DMS53 treated with DMSO at 0.1 percent for 48 hours (cell line): Measurements from ENCODE around the gene TNRC6C.
"Not testable (repeated sequence)": the region's sequence is repeated elsewhere in the genome, so short reads cannot be mapped to it uniquely, and the experiment has no call there.

Source experiments
- DNase-seq: peaks from one replicate; lab custom pipeline; 2025; ENCODE audit not compliant: unreplicated experiment; lab: John Stamatoyannopoulos, UW

Gene TNRC6C

DNA sequence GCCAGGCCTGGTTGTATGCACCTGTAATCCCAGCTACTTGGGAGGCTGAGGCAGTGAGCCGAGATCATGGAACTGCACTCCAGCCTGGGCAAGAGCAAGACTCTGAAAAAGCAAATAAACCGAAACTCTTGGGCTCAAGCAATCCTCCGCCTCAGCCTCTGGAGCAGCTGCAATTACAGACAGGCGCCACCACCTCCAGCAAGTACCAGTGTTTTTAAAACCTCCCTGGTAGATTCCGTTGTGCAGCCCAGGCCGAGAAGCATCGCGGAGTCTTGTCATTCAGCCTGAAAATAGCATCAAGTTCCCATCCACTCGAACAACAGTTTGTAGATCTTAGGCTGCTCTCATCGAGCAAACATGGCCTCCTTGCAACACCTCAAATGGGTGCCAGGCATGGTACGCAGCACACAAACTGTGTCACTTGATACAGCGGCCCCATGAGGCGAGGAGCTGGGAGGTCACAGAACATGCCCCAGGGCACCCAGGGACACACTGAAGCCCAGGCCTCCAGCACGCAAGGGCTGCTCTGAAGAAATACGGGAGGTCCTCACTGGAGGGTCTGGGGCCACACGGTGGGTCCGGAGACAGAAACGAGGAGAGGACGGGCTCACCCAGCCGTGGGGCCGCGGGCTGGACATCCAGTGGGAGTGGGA is 152.0 kb downstream of the TNRC6C start:
- DNase-seq = no peak

DNA sequence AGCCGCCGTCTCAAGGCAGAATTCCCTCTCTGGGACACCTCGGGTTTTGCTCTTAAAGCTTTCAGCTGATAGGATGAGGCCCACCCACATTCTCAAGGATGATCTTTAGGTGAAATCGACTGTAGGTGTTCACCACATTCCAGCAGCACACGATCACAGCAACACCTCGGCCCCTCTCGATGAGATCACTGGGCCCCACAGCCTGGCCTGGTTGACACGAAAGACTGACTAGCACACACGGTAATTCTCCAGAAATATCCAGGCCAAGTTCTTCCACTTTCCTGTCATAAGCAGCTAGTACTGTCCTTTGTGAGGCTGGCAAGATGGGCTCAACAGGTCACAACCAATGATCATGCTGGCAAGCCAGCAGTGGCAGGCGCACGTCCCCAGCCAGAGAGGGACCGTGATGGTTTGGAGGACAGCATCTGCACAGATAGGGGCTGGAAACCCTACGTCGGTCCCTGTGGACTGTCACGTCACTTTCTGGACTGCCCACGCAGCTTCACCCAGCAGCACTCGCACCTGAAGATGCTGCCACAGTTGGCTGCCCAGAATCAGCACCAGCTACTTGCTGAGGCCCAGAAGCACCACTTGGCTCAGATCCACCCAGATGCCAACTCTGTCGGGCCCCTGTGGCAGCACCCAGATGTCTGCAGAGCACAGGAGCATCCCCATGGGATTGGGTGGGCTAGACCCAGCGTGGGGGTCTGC is 152.7 kb downstream of the TNRC6C start:
- no peak for DNase-seq

DNA sequence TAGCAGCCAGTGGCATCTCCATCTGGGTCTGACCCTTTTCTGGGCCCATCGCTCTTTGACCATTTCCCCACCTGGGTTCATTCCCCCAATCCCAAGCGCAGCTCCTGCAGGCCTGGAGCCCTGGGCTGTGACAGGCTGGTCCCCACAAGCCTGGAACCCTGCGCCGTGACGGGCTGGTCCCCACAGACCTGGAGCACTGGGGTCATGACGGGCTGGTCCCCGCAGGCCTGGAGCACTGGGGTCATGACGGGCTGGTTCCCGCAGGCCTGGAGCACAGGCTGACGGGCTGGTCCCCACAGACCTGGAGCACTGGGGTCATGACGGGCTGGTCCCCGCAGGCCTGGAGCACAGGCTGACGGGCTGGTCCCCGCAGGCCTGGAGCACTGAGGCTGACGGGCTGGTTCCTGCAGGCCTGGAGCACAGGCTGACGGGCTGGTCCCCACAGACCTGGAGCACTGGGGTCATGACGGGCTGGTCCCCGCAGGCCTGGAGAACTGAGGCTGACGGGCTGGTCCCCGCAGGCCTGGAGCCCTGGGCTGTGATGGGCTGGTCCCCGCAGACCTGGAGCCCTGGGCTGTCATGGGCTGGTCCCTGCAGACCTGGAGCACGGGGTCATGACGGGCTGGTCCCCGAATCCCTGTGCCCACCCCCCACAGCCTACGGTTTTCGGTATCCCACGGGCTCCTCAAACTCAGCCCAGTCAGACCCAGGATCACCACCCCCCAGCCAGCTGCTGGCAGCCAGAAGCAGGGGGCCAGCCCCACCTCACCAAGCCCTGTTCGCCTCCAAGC is 153.4 kb downstream of the TNRC6C start:
- no peak for DNase-seq

DNA sequence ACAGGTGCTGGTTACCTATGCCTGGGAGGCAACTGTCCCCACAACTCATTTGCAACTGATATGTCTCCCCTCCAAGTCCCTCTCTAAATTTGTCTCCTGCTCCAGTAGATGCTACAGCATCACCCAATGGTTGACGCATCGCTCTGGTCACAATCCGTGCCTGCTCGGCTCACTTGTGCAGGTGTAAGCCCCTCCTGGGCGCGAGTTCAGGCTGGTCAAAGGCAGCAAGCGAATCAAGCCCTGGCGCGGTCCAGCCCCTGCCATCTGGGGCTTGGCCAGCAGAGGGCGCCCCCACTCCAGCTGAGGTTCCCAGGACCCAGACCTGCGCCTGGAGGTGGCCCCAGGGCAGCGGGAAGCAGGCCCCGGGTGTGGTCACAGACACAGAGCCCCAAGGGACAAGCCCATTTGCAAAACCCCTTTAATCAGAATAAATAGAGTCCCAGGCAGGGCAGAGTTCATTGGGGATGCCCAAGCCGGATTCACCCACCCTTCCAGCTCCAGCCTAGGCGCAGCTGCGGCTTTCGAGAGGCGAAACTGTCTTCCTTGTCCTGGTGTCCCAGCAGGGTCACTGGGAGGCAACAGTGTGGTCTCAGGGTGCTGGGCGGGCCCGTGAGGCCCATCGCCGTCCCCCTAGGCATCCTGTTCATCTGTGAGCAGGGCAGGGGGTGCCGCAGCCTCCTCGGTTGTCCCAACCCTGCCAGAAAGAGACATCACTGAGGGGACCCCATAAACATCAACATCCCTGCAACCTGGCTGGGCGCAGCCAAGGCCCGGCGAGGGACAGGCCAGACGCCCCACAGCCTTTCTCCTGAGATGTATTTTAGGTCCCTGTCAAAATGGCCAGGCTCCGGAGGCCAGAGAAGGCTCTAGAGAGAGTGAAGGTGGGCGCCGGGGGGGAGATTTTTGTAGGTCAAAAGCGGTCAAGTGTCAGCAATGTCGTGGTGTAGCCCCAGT is 154.3 kb downstream of the TNRC6C start:
- DNase-seq = peak; percentile 35

DNA sequence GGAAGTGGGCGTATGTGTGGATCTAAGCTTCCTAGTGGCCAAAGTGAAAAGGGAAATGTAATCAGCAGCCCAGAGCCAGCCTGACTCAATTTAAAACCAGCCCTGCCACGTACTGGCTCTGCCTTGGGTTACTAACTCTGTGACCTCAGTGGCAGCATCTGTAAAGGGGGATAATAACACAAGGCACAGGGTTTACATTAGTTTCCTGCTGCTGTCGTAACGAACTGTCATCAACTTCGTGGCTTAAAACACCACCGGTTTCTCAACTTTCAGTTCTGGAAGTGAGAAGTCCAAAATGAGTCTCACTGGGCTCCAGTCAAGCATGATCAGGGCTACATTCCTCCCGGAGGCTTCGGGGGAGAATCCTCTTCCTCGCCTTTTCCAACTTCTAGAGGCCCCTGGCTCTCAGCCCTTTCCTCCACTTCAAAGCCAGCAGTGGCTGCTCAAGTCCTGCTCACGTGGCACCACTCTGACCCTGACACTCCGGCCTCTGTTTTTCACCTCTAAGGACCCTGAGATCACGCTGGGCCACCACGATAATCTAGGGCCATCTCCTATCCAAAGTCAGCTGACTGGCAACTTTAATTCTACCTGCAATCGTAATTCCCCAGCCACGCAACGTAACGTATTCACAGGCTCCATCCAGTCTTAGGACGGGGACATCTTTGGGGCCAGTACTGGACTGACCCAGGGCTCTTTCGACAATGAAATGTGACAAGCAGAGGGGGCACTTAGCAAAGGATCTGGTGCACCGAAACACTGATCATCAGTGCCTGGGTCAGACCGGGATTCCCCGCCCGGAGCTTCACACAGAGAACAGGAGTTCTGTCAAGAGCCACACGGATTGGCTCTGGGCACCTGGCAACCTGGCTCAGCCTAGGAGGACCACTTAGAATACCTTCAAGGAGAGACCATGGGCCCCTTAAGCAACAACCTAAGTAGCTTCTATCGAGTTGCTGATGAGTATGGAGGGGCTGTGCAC is 155.6 kb downstream of the TNRC6C start:
- DNase-seq = no peak

DNA sequence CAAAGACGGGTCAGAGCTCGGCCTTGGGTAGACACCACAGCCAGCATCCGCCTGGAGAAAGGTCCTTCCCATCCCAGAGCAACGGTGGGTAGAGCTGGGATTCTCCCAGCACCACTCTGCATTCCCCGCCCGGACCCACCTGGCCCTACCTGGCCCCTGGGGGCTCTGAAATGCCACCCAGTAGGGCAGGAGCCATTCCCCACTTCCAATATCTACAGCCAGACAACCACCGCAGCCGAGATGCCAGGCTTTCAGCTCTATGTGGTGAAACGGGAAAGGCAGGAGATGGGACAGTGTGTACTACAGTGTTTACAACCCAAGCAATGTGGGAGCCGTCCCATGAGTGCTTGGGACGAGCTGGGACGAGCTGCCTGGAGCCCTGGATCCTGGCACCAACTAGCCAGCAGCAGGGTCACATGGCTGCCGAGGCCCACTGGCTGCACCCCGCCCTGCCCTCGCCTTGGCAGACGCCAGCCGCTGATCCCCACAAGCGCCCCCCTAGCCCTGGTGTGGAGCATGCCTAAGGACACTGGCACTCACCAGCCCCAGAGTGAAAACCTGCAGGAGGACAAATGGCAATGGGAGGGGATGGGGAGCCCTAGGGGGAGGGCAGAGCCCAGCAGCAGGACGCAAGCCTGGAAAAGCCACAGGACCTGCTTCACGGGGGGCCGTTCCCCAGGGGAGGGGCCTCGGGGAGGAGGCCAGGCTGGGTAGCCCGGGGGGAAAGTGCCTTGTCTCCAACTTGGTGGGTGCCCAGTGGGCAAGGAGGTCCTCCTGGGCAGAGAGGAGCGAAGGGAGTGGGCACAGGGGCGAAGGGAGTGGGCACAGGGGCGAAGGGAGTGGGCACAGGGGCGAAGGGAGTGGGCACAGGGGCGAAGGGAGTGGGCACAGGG is 156.6 kb downstream of the TNRC6C start:
- no peak for DNase-seq

DNA sequence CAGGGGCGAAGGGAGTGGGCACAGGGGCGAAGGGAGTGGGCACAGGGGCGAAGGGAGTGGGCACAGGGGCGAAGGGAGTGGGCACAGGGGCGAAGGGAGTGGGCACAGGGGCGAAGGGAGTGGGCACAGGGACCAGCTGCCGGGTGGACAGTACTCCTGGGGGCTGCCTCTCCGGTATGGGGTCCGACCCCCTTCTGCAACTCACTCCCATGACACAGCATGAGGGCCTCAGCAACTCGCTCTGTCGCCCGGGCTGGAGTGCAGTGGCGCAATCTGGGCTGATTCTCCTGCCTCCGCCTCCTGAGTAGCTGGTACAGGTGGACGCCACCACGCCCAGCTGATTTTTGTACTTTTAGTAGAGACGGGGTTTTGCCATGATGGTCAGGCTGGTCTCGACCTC is 157.3 kb downstream of the TNRC6C start:
- not testable (repeated sequence) for DNase-seq

DNA sequence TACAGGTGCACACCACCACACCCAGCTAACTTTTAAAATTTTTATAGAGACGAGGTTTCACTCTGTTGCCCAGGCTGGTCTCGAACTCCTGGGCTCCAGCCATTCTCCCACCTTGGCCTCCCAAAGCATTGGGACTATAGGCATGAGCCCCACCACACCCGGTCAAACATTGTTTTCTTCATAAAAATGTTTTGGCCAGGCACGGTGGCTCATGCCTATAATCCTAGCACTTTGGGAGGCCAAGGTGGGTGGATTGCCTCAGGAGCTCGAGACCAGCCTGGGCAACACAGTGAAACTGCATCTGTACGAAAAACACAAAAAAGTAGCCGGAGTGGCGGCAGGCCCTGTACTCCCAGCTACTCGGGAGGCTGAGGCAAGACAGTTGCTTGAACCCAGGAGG is 157.9 kb downstream of the TNRC6C start:
- no peak for DNase-seq

DNA sequence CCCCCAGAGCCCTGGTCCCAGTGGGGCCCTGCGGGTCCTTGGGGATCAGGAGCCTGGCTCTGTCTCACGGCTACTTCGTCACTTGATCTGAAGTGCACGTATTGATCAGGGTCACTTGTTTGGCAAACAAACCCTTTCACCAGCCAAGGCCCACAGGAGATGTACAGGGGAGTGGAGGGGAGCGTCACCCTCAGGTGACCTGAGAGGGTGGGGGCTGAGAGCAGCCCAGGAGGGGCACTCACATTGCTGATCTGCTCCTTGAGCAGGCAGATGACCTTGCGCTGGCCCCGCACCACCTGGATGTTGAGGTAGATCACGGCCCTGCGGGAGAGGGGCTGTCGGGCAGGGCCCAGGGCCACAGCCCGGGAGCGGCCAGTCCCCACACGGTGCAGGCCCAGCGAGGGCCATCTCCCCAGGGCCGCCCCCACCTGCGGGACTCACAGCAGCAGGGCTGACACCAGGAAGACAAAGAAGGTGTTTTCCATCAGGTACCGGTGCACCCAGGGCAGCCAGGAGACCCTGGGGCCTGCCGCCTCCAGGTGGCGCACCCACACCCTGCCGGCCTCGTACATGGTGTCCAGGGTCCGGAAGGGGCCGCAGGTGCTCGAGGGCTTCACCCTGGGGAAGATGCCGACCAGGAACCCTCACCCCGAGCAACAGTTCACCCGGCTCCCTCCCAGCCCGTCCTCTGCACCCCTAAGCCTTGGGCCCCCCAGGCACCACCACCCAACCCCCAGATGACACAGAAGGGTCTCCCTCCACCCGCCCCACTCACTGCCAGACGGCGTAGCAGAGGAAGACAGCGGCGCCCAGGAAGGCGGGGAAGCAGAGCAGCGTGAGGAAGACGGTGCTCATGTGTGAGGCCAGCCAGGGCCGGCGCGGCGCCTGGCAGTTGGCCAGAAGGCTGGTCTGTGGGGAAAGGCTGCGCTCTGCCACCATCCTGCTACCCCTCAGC is 158.8 kb downstream of the TNRC6C start:
- DNase-seq = peak; percentile 75

DNA sequence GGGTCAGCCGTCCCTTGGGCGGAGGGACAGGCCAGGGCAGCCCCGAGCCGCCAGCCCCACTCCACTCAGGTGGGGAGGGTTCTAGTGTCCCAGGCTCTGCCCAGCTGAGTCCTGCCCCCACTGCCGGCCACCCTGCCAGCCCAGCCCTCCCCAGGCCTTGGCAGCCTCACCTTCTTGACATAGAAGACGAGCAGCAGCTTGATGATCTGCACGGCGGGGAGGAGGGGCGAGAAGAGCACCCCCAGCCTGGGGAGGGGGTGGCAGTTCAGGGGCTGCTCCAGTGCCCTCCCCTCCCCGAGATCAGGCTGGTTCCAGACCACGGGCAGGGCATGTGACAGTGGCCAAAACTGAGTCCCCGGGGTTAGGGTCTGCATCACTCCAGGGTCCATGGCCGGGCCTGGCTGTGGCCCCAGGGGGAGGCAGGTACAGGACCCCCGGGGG is 160.3 kb downstream of the TNRC6C start:
- no peak for DNase-seq

DNA sequence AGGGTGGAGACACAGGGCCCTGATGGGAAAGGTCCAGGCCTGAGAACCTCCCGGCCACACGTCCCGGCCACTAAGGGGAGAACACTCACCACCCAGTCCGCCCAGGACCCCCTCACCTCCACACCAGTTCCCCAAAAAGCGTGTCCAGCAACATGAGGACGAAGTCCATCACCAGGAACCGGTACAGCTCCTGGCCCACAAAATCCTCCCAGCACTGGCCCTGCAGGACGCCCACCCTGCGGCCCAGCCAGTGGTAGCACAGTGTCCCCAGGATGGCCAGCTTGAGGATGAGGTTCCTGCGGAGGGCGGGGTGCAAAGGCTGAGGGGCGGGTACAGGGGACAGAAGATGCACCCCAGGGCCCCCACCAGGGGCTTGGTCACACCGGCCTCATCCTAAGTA is 162.0 kb downstream of the TNRC6C start:
- DNase-seq = no peak

DNA sequence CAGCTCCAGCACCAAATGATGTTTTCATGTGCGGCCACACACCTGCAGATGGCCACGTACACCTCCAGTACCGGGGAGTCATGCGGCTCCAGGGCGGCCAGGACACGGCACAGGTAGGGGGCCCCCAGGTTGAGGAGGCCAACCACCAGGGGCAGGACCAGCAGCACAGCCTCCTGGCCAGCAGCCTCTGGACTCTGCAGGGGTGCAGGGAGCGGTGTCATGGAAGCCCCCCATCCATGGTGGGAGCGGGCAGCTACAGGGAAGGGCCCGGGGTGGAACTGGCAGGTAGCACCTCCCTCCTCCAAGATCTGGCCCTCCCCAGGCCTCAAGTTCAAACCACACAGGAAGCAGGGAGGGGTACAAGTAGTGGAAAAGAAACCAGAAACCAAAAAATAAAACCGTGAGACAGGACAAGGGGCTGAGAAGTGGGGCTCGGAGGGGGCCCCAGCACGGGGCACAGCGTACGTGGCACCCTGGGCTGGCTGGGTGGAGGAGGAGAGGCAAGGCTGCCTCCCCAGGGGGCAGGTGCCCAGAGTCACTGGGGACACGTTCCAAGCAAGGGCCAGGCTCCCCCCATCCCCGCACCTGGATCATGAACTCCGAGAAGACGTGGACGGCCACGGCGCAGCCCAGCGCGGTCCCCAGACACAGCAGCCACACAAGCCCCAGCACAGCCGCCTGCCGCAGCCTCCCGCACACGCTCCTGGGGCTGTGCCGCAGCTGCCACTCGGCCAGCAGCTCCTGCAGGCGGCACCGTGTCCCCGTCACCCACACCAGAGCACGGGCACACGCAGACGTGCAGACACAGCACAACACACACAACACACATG is 162.7 kb downstream of the TNRC6C start:
- DNase-seq = no peak

DNA sequence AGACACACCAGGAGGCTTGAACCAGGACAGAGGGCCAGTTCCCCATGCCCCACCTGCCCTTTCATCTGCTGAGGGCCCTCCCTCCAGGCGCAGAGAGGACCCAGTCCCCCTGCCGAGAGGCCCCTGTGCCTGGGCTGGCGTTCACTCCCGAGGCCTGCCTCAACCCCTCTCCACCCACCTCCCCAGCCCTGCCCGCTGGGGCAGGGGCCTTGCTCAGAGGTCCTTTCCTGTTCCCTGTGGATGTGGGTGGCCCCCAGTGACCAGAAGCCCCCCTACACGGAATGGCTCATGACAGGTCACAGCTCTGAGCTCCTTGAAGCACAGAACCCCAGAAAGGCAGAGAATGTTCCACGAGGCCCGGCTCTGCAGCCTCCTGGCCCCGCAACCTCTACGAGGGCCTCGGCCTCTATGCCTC is 163.3 kb downstream of the TNRC6C start:
- no peak for DNase-seq

DNA sequence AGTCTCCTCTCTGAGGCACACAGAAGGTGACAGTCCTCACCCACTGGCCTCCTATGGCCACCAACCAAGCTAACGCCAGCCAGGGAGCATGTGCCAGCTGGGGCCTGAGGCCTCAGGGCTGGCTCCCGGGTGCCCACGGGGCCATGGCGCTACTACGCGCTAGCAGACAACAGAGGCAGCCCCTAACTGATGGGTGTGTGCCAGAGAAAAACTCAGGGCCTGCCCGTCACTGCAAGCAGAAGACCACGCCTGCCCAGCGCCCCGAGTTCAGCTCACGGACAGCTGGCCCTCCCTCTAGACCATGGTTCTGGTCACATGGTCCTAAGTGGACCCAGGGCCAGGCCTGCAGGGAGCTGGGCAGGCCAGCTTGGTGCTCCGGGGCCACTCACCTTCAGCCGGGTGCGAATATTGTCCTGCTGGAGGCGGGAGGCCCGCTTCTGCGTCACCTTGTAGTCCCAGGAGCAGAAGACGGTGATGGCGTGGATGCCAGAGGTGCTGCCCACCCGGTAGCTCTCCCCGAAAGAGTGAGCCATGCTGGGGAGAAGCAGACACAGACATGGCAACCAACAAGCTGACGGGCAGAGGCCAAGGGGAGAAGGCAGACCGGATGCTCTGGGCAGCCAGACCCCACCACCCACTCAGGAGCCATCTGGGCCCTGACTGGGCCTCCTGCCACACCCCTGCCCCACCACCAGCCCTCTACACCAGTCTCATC is 163.9 kb downstream of the TNRC6C start:
- DNase-seq = no peak

DNA sequence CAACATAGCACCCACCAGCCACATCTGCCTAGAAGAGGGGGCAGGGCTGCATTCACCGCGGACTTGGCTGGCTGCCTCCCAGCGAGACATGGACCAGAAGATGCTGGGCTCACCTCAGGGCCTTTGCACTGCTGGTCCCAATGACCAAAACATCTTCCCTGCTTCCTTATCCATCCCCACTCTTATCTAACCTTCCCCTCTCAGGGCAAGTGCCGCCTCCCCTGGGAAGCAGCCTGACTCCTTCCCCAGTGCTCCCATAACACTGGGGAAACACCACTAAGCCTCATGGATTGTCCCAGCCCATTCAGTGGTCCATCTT is 164.4 kb downstream of the TNRC6C start:
- no peak for DNase-seq

DNA sequence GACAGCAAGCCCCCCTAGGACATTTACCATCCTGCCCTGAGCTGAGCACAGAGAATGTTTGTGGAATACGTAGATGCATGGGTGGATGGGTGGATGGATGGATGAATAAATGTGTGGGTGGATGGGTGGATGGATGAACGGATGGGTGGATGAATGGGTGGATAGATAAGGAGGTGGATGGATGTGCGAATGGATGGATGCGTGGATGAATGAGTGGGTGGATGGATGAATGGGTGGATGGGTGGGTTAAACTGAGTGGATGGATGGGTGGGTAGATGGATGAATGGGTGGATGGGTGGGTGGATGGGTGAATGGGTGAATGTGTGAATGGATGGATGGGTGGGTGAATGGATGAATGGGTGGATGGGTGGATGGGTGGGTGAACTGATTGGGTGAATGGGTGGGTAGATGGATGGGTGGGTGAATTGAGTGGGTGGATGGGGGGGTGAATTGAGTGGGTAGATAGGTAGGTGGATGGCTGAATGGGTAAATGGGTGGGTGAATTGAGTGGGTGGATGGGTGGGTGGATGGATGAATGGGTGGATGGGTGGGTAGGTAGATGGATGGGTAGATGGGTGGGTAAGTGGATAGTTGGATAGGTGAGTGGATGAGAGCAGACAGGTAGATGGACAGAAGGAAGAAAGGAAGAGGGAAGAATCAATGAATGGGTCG is 164.9 kb downstream of the TNRC6C start:
- DNase-seq = no peak
